Dermis microvascular lymphatic vessel endothelial cell (primary cell): ENCODE measurements around the gene CFAP73. TPM values are rescaled to one million over a fixed set of nuclear protein-coding genes. Genes with fewer than 3 reads are reported as not detected.

Experiments
- DNase-seq, 2 donors: peaks; one replicate each; pipeline versions ENCODE4 v3.0.0 to v3.0.0-alpha.2; 2010; ENCODE audit warnings: low read depth in 2 of 2
- total RNA-seq: library from RNA; depleted of rRNA; stranded (reverse); fragments of >200 nt; gene quantifications from 2 replicates; pipeline ENCODE4 v1.2.1, GENCODE V29; 2014

CFAP73 gene
- total RNA-seq, 1 donor from 2014 or later, result not detected

DNA sequence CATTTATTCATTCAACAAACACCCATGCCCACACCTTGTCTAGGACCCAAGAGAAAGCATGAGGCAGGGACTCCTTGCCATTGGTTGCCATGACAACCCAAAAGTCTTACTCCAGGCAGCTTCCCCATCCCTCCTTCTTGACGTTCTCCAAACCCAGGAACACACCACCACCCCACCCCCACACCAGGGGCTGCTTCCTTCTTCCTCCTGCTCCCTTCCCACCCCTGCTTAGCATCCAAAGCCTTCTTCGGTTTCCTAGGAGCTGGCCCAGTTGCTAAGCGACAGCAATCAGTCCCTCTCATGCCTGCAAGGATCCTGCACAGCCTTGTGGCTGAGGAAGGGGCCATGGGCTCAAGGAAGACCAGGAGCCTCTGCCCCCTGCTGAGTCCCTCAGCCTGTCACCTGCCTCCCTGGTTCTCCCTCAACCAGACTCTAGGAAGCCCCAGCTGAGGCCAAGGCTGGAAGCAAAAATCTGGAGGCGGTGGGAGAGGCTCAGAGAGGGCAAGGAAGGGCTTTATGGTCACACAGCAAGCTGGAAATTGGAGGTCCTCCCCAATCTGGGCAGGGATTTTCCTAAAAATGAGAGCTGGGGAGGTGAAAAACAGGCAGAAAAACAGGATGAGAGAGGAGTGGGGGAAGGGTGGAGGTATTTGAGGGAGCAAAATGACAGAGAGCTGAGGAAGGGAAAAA, 29.4 kb upstream of the CFAP73 start:
- DNase-seq, result no peak

DNA sequence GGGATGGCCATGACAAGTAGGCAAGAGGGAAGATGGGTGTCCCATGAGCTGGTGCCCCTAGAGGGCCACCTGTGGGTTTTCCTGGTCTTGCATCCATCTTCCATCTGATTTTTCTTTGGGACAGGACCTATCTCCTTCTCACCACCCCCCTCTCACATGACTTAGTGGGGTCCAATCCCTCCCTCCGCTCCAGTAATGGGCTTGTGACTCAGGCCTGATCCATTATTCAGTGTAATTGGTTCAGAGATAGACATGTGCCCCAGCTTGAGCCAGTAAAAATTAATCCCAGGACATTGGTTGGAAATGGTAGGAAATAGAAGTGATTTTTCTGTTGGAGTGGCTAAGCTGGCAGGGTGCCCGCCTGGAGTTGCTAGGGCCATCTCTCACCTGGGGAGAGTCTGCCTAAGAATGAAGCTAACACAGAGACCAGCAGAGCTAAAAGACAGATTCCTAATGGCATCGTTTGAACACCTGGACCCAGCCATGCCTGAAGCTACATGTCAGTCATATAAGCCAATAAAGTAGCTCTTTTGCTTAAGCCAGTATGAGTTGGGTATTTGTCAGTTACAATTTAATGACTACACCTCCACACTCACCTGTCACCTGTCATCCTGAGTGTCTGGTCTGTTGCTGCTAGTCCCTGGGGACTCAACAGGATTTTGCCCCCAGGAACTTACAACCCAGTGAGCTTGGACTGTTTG, 28.7 kb upstream of the CFAP73 start:
- DNase-seq, result no peak

DNA sequence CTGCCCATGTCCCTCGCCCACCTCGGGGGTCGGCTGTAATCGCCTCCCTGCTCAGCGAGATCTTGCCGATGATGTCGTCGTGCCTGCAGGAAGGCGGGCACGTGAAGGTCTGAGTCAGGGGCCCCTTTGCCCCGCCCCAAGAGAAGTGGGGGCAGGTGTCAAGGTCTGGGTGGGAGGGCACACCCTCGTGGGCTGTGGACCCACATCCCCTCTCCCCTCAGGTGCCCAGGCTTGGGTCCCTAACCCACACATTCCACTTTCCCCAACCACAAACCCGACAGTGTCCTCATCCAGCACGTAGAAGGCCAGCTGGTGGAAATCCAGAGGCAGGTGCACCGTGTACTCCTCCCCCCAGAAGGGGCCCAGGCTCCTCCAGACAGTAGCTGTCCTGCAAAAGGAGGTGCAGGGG, 21.7 kb upstream of the CFAP73 start:
- DNase-seq, result no peak

DNA sequence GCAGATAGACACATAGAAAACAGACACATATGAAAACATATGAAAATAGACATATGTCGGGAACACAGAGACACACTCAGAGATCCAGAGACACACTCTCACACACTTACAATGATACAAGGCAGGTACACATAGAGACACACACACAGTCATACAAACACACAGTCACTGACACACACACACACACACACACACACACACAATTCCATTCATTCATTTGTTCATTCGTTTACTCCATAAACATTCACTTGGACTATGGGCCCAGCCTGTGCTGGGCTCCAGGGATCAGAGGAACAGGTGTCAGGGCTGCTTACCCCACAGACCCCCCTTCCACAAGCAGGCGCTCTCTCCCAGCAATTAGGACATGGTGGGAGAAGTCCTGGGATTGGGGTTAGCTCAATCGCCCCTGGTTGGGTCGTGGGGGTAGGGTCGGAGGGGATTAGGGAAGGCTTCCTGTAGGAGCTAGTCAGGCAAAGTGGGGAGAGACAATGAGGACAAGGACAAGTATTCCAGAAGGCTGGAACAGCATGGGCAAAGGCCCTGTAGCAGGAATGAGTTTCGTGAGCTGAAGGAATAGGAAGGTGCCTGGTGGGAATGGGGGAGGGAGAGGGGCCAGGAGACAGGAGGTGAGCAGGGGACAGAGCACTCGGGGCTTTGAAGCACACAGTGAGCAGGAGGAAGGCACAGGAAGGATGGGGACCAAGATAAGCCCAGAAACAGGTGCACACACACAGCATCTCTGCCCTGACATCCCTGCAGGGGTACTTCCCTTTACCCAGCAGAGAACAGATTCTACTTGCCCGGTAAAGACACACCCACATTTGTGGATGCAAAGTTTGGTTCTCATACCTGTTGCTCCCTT, 20.5 kb upstream of the CFAP73 start:
- no peak for DNase-seq

DNA sequence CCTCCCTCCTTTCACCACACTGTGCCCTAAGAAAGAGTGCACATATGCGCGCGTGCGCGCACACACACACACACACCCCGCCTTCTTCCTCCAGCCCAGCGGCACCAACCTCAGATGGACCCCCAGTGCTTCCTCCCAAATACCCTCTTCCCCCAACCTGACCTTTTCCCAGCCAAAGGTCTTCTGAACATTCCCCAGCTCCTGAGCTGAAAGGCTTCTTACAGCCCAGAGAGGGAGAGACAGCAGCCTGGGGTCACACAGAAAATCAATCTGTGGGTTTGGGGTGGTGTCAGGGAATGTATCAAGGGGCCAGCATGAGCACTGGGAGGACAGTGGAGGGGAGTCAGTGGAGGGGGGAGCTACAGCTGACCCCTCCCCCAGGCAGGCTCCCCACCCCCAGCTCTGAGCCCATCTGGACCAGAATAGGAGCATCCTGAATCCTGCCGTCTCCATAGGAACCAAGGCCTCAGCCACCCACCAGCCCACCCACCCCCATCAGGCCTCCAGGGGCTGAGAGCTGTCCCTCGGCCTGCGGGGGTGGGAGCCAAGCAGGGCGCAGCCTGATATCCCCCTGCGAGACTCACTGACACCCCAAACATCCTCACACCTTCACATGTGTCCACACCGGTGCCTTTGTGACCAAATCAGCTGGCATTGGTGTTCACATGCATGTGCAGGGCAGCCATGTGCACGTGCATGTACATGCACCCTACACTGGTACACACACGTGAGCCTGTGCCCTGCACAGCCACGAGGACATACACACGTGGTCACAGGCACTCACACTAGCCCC, 19.7 kb upstream of the CFAP73 start:
- no peak for DNase-seq

DNA sequence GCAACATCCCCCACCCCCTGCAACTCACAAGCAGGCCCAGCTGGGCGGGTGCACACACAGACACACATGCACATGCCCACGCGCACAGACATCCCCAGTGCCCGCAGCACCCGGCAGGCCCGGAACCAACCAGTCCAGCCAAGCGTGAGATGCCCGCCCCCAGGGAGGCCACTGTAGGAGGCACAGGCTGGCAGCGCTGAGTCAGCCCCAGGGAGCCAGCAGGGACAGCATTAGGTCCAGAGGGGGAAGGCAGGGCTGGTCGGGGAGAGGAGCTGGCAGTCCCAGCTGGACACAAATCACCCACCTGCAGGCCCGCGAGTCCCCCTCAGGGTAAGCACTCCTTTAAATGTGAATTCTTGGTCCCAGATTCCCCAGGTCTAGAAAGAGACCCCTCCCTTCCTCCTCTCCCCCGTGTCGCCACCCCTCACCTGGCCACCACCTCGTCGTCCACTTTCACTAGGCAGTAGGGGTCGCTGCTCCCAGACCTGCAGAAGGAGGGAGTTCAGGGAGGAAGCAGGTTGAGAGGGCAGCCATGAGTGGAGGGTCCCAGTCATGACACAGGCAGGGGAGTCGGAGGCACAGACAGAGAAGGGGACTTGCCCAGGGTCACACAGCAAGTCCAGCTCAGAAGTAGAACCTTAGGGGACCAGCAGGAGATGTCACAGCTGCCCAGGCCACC, 18.9 kb upstream of the CFAP73 start:
- DNase-seq, result no peak

DNA sequence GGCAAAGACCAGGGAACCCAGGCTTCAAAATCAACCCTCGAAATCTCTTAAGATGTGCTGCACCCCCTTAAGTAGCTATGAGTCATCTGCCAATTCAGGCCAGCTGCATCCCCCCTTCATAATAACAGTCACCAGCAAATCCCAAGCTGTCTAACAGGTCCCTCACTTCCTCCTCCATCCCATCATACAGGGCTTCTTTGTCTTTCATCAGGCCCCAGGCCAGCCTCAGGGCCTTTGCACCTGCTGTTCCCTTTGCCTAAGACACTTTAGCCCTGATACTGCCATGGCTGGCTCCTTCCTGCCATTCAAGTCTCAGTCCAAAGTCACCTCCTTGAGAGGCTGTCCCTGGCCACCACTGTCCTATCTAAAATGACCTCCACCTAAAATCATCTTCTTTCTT, 18.0 kb upstream of the CFAP73 start:
- no peak for DNase-seq

DNA sequence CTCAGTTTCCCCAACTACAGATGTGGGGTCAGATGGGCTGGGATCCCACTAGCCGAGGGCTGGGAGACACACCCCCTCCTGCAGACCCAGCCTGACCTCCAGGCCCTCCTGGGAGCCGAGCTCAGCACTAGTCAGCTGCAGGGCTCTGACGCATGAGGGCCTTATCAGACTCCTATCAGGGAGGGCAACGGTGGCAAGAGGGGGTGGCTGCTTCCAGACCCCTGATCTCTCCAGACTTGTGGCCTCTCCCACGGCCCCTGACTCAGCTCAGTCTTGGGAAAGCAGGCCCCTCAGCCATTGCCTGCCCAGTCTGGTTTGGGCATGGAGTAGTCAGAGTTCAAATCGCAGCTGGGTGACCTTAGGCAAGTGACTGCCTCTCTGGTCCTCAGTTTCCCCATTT, 16.5 kb upstream of the CFAP73 start:
- no peak for DNase-seq

DNA sequence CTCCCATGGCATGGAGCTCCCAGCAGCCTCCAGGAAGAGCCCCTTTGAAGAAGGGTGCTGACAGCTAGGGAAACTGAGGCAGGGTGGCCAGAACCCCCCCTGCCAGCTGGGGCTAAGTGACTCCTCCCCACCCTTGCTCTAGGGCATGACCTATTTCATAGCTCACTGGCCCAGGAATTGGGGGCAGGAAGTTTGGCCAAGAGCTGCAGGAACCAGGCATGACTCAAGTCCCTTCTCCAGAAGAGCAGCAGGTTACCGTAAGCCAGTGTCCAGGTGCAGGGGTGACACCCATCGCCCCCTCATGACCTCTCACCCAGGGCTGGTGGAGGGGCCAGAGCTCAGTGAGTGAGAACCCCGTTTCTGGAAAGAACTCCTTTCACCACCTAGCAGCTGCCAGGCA, 15.9 kb upstream of the CFAP73 start:
- no peak for DNase-seq

DNA sequence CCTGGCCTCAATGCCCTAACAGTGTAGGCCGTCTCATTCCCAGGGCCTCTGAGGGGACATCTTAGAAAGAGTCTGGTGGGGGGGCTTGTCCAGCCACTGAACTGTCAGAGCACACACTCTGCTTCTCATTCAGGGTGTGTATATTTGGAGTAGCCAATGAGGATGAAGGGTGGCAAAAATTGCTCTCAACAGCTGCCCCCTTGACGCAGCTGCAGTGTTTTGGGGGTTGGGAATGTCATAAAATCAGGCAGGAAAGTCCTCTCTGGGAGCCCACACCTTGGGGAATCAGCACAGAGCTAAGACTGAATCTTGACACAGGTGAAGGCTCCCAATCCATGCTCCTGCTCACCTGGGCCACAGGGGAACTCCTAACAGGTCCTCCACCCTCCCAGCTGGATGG, 15.5 kb upstream of the CFAP73 start:
- DNase-seq, result no peak

DNA sequence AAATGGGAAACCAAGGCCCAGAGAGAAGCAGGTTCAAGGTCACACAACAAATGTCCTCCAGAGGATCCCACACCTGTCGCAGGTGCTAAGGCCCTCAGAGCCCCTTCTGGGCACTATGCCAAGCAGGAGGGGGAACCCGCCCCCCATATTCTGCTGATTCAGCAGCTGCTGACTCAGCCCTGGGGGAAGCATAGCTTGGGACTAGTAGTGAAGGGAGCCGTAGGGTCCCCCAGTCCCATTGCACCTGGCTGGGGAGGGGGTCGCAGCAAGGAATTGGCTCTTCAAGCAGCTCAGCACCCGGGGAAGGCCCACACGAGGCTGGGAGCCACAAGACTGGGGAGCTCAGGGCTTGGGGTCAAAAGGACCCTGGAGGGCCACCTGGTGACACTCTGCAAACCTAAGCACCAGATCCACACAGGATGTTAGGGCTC, 15.0 kb upstream of the CFAP73 start:
- no peak for DNase-seq

DNA sequence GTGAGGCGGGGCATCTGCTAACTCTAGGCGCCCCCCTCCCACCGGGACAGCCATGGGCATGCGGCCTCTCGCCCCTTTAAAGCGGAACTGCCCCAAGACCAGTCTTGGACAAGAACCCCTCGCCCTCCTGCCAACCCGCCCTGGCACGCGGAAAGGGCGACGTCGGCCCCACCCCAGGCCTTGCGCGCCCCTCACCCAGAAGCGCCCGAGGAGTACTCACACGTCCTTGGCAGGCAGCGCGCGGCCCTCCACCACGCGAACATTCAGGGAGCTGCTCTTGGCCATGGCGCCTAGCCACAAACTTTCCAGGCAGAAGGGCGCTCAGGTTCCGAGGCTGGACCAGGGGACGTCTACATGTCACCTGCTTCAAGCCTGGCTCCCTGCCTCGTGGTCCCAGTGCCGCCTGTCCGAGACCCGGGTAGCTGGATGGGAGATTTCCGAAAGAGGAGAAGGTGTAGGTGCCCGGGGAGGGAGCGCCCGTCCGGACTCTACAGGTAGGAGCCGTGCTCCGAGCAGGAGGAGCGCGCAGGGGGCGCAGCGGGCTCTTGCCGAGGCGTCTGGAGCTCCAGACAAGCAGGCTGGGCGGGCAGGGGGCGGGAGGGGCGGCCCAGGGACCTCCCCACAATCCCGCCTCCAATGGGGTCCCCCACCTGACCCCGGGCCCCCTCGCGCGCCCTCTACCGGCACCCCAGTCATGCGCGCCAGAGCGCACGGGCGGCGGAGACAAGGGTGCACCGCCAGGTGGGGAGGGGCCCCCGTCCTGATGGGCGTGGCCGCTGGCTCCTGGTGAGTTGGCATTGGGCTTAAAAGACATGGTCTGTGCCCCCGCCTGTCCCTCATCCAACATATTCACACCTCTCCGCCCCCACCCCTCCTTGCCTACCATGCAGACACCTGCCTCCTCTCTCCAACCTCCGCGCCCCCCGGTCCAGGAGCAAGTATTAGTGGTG, 14.1 kb upstream of the CFAP73 start, which contains the start of gene RASAL1:
RASAL1 (minus strand) TSS at position 584 of the 950 bp plus-strand sequence; CDS start at position 285, 299 bp downstream.
- DNase-seq, result peak in 1 of 2 donors; percentile 7

DNA sequence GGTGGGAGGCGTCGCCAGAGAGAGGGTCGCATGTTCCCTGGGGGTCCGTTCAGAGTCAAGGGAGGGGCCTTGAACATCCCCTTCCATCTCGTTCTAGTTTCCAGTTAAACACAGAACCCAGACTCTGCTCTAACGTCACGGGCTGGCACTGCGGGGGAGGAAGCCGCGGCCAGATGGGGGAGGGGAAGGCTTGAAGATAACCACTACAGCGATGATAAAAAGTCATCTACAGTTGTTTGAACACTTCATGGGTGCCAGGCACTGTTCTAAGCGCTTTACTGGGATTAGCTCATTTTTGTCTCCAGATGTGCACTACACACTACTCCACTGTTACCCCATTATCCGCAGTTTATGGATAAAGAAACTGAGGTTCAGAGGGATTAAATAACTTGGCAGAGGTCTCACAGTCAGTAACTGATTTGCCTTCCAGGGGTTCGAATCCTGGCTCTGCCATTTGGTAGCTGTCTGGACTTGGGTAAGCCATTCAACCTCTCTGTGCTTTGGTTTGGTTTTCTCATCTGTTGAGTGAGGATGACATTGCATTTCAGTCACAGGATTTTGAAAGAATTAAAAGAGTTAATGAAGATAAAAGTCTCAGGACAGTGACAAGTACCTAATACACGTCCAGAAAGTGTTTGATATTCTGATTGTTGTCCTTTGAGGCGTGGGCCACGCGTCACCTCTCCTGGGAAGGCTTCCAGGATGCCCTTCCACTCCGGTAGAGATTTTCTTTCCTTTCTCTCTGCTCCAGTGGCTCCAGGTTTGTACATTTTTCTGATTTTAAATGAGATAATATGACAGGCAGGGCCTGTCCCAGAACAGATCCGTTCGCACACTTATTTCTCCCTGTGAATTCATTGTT, 13.2 kb upstream of the CFAP73 start:
- DNase-seq, result no peak

DNA sequence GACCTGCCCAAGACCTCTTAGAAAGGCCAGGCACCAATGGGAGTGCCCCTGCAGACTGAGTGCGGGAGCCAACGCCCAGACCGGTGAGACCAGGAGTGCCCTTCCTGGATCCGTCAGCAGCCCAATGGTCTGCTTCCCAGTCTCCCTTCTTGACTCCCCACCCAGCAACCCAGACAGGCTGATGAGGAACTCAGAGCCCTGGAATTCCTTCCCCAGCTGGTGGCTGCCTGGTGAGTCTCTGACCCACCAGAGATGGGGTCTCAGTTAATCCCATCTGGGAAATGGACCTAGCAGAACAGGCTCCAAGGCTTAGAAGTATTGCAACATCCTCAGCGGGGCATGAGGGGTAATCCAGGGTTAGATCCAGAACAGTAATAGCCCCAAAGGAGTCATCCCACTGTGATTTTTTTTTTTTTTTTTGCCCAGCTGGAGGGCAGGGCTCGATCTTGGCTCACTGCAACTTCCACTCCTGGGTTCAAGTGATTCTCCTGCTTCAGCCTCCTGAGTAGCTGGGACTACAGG, 12.5 kb upstream of the CFAP73 start:
- no peak for DNase-seq

DNA sequence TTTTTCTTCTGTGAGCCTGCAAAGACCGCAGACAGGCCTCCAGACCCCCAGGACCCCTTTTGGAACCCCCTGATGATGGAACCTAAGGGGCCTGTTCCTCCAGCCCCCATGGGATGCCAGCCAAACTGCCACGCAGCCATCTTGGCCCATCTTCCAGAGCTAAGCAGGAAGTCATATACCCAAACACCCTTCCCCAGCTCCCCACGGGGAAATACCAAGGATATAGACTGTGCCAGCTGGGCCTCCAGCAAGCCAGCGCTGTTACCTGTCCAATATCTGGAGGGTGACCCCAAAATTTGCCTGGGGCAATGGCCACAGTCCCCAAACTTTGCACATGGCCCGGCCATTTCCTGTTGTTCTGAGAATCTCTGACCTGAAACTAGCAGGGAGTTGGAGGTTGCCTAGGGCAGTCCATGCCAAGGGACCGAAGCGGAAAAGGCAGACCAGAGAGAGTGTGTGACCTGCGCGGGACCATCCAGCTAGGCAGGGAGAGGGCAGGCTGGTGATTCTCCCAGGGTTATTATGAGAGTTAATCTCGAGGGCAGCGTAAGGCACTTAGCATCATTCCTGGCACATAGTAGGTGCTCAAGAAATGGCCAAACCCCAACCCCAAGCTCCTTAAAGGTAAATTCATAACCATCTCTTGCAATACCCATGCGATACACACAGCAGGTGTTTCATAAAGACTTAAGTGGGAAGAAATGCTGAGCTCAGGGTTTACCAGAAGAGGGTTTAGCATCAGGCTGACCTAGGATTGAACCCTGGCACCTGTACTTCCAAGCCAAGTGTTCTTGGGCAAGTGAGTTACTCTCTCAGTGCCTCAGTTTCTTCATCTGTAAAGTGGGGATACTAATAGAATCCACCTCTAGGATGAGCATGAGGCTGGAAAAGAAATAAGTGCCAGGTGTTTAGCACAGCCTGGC, 11.4 kb upstream of the CFAP73 start:
- no peak for DNase-seq

DNA sequence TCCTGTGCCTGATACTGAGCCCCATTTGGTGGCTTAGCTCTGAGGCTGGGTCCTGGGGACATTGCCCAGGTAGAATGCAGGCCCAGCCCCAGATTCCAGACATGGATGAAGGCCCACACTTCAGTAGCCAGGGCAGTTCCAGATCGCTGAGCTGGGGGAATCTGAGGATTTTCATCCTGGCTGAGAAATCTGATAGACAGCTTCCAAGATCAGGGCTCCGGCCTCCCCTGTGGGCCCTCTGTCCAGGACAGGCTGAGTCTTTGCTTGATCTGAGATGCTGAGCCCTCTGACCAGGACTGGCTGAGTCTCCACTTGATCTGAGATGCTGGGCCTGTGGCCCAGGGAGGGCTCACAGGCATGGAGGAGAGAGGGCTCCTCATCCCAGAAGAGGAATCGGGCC, 10.7 kb upstream of the CFAP73 start:
- DNase-seq, result no peak

DNA sequence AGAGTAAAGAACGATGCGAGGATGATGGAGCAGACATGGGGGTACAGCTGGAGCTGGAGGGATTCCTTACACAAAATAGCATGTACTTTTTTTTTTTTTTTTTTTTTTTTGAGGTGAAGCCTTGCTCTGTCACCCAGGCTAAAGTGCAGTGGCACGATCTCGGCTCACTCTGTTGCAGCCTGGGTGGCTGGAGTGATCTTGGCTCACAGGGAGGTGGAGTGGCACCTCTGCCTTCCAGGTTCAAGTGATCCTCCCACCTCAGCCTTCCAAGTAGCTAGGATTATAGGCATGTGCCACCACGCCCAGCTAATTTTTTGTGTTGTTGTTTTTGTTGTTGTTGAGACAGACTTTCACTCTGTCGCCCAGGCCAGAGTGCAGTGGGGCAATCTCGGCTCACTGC, 8.8 kb upstream of the CFAP73 start:
- DNase-seq, result no peak
